ENCODE results near the gene CTR9.

CTR9 gene

DNA sequence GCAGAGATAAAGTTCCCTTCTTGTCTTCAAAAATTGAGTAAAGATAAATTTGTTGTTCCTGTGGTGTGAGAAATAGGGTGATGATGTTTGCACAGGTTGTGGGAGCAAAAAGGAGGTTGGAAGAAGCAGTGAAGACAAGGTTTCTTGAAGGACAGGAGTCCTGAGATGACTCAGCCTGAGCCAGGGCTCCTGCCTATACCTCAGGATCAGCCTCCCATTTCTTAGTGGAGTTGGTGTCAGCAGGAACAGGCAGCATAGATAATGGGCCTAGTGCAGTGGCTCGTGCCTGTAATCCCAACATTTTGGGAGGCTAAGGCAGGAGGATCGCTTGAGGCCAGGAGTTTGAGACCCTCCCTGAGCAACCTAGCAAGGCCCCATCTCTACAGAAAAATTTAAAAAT, 29.0 kb downstream of the CTR9 start:
- TF ChIP-seq GATA3 (IDR thresholded peaks at IDR 0.05; ENCODE audit: low read depth, low read length) (no peak), GATA2 (IDR thresholded peaks at IDR 0.05; ENCODE audit: low read depth, low read length) (no peak)

DNA sequence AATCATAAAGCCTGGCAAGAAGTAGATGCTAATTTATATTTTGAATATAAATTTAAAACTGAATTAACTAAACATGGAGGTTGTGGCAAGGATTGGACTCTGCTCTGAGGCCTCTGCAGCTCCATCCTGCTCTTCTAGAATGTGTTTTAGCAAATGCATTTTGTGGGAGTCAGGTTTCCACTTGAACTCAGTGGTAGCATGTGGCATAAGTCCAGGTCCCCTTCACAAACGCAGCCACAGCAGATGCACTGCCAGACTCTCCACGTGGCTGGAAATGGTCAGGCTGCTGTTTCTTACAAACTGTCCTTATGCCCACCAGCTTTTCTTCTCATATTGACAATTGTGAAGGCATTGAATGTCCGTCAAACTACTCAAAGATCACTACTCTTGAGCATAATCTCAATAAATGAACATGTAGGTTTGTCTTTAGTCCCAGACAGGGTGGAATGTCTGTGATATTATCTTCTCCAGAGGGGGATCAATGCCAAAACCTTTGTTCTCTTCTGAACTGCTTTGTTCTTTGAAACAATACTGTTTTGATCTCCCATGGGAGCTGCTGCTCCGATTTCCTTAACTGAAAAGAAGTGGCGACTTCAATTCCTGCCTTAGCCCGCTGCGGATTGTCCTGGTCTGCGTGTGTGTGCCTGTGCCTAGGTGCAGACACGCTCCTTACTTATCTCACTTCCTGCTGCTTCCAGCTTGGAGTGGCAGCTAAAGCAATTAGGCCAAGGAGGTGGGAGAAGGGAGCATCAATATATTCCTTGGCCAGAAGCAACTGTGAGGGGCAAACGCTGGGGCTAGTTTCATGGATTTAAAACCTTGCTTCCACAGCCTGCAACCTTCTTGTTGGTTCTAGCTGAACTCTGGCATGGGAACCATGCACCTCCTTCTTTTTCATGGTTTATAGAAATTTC, 33.4 kb downstream of the CTR9 start:
- no peak for TF ChIP-seq GATA2 (IDR thresholded peaks at IDR 0.05; ENCODE audit: low read depth, low read length)
- TF ChIP-seq GATA3 (IDR thresholded peaks at IDR 0.05; ENCODE audit: low read depth, low read length): no peak

DNA sequence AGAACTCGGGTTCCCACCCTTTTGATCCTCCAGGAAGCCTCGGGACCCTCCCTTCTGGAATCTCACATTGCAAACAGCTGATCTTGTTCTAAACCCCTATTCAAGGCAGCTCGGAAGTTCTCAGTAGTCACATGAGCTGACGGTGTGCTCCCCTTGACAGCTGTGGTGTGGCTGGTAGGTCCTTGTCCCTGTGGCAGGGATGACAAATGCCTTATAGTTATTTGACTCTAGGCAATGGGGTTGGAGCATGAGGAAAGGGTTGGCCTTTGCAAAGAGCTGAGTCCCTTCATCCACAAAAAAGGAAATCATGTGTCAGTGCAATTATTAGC, 34.1 kb downstream of the CTR9 start:
- TF ChIP-seq GATA3 (IDR thresholded peaks at IDR 0.05; ENCODE audit: low read depth, low read length) (no peak), GATA2 (IDR thresholded peaks at IDR 0.05; ENCODE audit: low read depth, low read length) (no peak)

DNA sequence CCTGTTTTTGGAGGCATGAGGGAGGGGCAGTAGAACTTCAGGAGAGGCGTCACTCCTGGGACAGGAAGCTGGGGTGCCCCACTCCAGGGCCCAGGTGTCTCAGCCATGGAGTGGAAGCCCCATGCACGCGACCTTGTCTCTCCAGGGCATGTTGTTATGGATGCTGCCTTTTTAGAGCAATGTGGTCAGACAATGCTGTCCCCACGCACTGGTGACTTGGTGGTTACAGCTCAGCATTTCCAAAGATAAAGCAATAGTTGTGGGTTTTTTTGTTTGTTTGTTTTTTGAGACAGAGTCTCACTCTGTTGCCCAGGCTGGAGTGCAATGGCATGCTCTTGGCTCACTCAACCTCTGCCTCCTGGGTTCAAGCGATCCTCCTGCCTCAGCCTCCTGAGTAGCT, 35.4 kb downstream of the CTR9 start:
- TF ChIP-seq GATA2 (IDR thresholded peaks at IDR 0.05; ENCODE audit: low read depth, low read length) (no peak), GATA3 (IDR thresholded peaks at IDR 0.05; ENCODE audit: low read depth, low read length) (no peak)

DNA sequence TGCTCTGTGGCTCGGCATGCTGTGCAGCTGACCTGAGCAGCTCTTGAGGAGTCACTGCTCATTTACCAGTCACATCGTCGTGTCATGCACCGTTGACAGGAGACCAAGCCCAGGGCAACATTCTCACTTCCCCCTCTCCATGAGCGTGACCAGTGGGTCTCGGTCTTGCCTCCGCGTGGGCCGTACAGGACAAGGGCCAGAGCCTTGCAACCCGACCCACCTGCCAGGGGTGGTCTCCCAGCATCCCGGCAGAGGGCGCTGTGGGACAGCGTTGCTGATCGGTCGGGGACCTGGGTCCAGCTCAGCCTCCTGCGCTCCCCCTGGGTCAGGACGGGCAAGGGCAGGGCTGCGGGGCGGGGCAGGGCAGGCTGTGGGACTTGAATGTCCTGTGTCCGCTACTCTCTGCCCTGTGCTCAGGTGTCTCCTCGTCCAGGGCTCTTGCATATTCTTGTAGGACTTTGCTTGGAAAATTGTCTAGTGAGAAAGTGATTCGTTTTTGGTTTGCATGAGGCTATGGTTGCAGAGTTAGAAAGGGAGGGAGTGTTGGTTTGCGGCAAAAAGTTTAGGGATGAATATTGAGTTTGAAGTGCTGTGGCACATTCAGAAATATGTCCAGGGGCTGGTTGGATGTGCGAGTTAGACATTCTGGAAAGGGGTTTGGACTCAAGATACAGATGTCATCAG, 41.5 kb downstream of the CTR9 start:
- TF ChIP-seq GATA2 (IDR thresholded peaks at IDR 0.05; ENCODE audit: low read depth, low read length) (no peak), GATA3 (IDR thresholded peaks at IDR 0.05; ENCODE audit: low read depth, low read length) (no peak)

DNA sequence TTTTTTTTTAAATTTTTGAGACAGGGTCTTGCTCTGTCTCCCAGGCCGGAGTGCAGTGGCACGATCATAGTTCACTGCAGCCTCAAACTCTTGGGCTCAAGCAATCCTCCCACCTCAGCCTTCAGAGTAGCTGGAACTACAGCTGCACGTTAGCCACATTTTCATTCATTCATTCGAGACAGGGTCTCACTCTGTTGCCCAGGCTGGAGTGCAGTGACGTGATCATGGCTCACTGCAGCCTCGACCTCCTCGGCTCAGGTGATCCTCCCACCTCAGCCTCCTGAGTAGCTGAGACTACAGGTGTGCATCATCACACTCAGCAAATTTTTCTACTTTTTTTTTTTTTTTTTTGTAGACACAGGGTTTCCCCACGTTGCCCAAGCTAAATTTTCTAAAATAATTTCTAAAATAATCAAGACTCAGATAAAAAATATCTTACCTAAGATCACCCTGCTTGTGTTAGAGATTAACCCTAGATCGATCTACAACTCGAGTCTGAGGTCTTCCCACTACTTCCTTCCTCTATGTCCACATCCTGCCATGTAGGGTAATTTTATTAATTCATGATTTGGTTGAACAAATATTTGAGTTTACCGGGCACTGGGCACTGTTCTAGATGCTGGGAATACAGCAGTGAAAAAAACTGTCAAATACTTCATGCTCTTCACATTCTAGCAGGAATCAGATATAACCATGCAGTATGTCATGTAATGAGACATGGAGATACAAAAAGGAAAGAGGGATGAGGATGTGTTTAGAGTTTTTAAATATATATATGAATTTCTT, 42.6 kb downstream of the CTR9 start:
- TF ChIP-seq GATA2 (IDR thresholded peaks at IDR 0.05; ENCODE audit: low read depth, low read length): no peak
- TF ChIP-seq GATA3 (IDR thresholded peaks at IDR 0.05; ENCODE audit: low read depth, low read length): no peak

DNA sequence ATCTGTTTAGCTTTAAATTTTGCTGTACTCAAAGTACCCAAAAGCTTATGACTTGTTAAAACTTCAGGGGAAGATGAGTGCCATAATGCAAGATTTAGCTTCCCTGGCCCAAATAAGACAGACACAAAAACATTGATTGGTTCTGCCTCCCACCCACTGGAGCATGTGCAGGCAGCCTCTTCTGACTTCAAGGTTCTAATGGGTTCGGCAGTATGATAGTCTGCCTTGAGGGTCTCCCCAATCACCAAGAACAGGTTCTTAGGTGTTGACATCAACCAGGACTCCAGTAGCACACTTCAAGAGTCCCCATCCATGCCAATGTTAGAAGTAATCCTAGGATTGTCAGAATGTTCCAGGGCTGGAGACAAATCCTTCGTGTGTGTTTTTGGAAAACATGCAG, 45.1 kb downstream of the CTR9 start:
- no peak for TF ChIP-seq GATA3 (IDR thresholded peaks at IDR 0.05; ENCODE audit: low read depth, low read length)
- no peak for TF ChIP-seq GATA2 (IDR thresholded peaks at IDR 0.05; ENCODE audit: low read depth, low read length)

DNA sequence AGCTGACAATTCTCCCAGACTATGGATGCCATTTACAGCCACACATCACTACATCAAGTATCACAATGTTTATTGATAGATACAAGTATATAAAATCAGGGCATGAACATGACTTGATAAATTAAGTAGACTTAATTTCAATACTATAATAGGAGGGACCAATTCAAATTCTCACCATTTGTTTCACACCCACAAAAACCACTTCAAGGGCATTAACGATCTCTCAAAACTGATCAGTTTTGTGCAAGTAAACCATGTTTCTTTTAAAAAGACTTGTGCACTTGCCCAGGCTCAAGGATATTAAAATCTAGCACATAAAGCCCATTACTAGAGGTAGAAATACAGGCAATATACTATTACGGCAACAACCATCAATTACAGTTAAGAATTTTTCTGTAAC, 46.0 kb downstream of the CTR9 start:
- TF ChIP-seq GATA2 (IDR thresholded peaks at IDR 0.05; ENCODE audit: low read depth, low read length) (no peak), GATA3 (IDR thresholded peaks at IDR 0.05; ENCODE audit: low read depth, low read length) (no peak)

DNA sequence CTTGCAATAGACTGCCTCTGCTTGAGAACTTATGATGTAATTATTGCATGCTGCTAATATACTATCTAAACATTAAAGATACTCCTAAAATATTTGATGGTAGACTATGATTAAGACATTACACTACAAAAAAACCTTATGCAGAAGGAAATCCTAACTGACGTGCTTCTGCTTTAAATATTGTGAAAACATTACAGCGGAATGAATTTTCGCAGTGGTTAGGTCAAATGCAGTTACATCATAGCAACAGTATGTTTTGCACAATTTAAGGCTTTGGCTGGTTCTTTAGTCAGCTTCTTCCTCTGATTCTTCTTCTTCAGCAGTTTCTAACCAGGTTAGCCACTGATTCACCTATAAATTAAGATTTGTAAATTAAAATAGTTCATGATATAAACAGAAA, 46.5 kb downstream of the CTR9 start:
- TF ChIP-seq GATA3 (IDR thresholded peaks at IDR 0.05; ENCODE audit: low read depth, low read length) (no peak), GATA2 (IDR thresholded peaks at IDR 0.05; ENCODE audit: low read depth, low read length) (no peak)

DNA sequence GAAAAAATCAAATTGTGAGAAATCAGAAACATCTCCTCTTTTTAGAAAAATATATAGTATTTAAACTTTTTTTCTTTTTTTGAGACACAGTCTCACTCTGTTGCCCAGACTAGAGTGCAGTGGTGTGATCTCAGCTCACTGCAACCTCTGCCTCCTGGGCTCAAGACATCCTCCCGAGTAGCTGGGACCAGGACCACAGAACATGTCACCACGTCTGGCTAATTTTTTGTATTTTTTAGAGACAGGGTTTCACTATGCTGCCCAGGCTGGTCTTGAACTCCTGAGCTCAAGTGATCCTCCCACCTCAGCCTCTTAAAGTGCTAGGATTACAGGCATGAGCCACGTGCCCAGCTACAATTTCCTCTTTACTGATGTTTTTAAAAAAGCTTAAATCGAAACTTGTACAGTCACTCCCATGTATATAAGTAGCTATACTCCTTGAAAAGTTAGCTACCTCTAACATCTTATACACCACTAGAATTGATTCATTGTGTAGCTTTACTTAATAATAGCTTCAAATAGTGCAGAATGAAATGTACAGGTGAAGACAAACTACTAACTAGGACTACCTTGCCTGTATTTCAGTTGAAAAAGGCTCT, 47.4 kb downstream of the CTR9 start:
- TF ChIP-seq GATA2 (IDR thresholded peaks at IDR 0.05; ENCODE audit: low read depth, low read length) (no peak), GATA3 (IDR thresholded peaks at IDR 0.05; ENCODE audit: low read depth, low read length) (no peak)

DNA sequence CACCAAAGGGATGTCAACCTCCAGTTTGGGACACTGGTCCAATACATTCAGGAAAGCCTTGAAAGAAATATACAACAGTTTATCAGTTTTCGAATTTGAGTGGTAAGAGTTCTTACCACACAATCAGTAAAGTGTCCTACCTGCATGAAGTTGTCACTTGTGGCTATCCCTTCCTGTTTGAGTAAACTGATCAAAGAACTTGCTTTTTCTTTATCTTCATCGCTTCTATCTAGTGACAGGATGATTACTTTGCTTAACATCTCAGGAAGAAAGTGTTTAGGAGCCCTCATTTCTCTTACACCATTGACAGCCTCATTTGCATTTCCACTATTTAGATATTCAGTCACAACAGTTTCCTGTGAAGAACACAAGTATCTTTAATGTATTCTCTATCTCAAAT, 49.2 kb downstream of the CTR9 start:
- TF ChIP-seq GATA3 (IDR thresholded peaks at IDR 0.05; ENCODE audit: low read depth, low read length) (no peak), GATA2 (IDR thresholded peaks at IDR 0.05; ENCODE audit: low read depth, low read length) (no peak)

DNA sequence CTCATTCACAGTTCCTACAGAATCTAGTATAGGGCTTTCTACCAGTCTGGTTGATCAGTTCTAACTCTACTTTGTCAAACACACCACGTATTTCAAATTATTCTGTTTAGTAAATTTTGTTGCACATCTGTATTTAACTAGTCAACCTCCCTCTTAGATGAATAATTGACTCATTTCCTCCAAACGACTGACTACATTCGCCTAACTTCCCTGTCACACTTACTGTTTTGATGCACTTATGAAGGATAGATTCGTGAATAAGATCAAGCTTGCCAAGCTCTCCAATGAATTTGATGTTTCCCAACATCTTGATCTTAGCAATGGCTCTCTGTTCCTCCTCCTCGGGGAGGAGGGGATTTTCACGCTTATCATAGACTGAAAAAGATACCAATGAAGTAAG, 52.6 kb downstream of the CTR9 start:
- no peak for TF ChIP-seq GATA2 (IDR thresholded peaks at IDR 0.05; ENCODE audit: low read depth, low read length)
- no peak for TF ChIP-seq GATA3 (IDR thresholded peaks at IDR 0.05; ENCODE audit: low read depth, low read length)

DNA sequence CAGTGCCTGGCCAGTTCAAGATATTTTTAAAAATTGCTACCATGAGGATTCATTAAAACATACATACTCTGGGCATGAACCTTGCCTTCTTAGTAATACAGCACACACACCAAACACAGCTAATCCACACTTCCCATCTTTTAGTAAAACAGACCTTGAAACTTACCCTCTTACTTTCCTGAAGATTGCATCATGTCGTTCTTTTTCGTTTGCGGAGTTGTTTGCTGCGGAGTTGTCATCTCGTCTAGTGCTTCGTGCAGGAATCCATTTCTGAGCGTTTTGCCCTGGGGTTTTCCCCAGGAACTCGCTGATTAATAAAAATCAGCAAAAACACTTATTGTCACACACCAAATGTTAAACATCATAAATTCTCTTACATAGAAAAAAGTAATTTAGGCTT, 54.7 kb downstream of the CTR9 start:
- no peak for TF ChIP-seq GATA2 (IDR thresholded peaks at IDR 0.05; ENCODE audit: low read depth, low read length)
- no peak for TF ChIP-seq GATA3 (IDR thresholded peaks at IDR 0.05; ENCODE audit: low read depth, low read length)

DNA sequence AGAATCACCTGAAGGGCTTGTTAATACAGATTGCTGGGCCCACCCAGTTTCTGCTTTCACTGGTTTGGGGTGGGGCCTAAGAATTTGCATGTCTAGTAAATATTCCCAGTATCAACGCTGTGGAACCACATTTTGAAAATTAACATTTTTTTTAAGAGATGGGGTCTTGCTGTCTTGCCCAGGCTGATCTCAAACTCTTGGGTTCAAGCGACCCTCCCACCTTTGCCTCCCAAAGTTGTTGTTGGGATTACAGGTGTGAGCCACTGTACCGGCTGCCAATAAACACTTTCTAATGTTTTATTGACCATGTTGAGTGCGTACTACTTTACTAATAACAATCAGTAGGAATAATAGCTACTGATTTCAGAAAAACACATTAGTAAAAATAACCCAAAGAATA, 55.2 kb downstream of the CTR9 start:
- TF ChIP-seq GATA3 (IDR thresholded peaks at IDR 0.05; ENCODE audit: low read depth, low read length): no peak
- no peak for TF ChIP-seq GATA2 (IDR thresholded peaks at IDR 0.05; ENCODE audit: low read depth, low read length)
